C4-2B (cell line): Measurements from ENCODE around the gene MYZAP.

Source experiments
- CTCF ChIP-seq: fragments of 450-650 bp; conservative IDR thresholded peaks from 2 replicates; pipeline ENCODE4 v1.5.1; 2017; ENCODE audit warnings: mild to moderate bottlenecking
- ZFX ChIP-seq: fragments of 450-650 bp; IDR thresholded peaks from 2 replicates; pipeline ENCODE4 v1.6.1; 2017

- TF ChIP-seq CTCF (no peak), ZFX (no peak)
Measured at GRCh38 chr15:57657619-57658018, 65.9 kb downstream of the MYZAP start.
